Keratinocyte (primary cell): ENCODE data around the gene ELOF1. TPM values are rescaled to one million over a fixed set of nuclear protein-coding genes. Genes with fewer than 3 reads are reported as not detected.
A peak's percentile ranks its signal among the peaks of the same experiment; 100 is the strongest.

Experiments used
- DNase-seq: peaks from one replicate; pipeline ENCODE4 v3.0.0-alpha.2; 2011; ENCODE audit warnings: low read depth, missing footprints, low spot score
- FAIRE-seq: peaks from 2 replicates; lab custom pipeline; 2011; peaks lifted over from hg19 to GRCh38; lab: Jason Lieb, UNC
- H2AFZ ChIP-seq: 2 replicates; pipeline ENCODE4 v1.6.0; 2012; ENCODE audit warnings: low read length, control low read depth, inconsistent platforms; ENCODE audit not compliant: control insufficient read depth
- H3K27ac ChIP-seq: 2 replicates; pipeline ENCODE4 v1.5.1; 2011; ENCODE audit warnings: low read length; ENCODE audit not compliant: control insufficient read depth, insufficient read depth
- H3K27me3 ChIP-seq: 3 replicates; pipeline ENCODE4 v1.6.0; 2011; ENCODE audit warnings: low read length; ENCODE audit not compliant: control insufficient read depth, insufficient read depth; ENCODE audit errors: extremely low read depth
- H3K36me3 ChIP-seq, 2 experiments: 2 replicates in 1 of 2; 3 replicates in 1 of 2; pipeline ENCODE4 v1.5.1; 2011; ENCODE audit warnings: low read length in 2 of 2, mild to moderate bottlenecking in 1 of 2; ENCODE audit not compliant: control insufficient read depth in 2 of 2, insufficient read depth in 2 of 2; ENCODE audit errors: extremely low read depth in 1 of 2
- H3K4me1 ChIP-seq: 3 replicates; pipeline ENCODE4 v1.5.1; 2011; ENCODE audit warnings: low read length; ENCODE audit not compliant: control insufficient read depth, insufficient read depth; ENCODE audit errors: extremely low read depth
- H3K4me2 ChIP-seq: 3 replicates; pipeline ENCODE4 v1.6.0; 2011; ENCODE audit warnings: low read depth, low read length; ENCODE audit not compliant: control insufficient read depth, insufficient read depth; ENCODE audit errors: extremely low read depth
- H3K4me3 ChIP-seq, 3 experiments: fragments of 200-600 bp in 1 of 3; sonication (generic) in 1 of 3; 2 replicates in 2 of 3; 3 replicates in 1 of 3; pipeline ENCODE4 v1.5.1; 2011 to 2016; ENCODE audit warnings: low read length in 3 of 3, mild to moderate bottlenecking in 3 of 3, control low read depth in 2 of 3, inconsistent platforms in 1 of 3, low read depth in 1 of 3, mixed read lengths in 1 of 3, mixed run types in 1 of 3, moderate library complexity in 1 of 3; ENCODE audit not compliant: control insufficient read depth in 2 of 3, insufficient read depth in 2 of 3; ENCODE audit errors: extremely low read depth in 1 of 3
- H3K79me2 ChIP-seq: 2 replicates; pipeline ENCODE4 v1.6.0; 2012; ENCODE audit warnings: low read length; ENCODE audit not compliant: control insufficient read depth, insufficient read depth
- H3K9ac ChIP-seq: 3 replicates; pipeline ENCODE4 v1.6.0; 2011; ENCODE audit warnings: low read length; ENCODE audit not compliant: control insufficient read depth, insufficient read depth; ENCODE audit errors: extremely low read depth
- H3K9me1 ChIP-seq: 3 replicates; pipeline ENCODE4 v1.6.0; 2011; ENCODE audit warnings: low read length; ENCODE audit not compliant: control insufficient read depth, insufficient read depth; ENCODE audit errors: extremely low read depth
- H3K9me3 ChIP-seq: 2 replicates; pipeline ENCODE4 v1.5.1; 2012; ENCODE audit warnings: low read depth, low read length; ENCODE audit not compliant: control insufficient read depth
- H4K20me1 ChIP-seq: 3 replicates; pipeline ENCODE4 v1.6.0; 2011; ENCODE audit warnings: low read length; ENCODE audit not compliant: control insufficient read depth, insufficient read depth; ENCODE audit errors: extremely low read depth
- EZH2 ChIP-seq: IDR thresholded peaks from one replicate; pipeline ENCODE4 v1.6.1; 2012; ENCODE audit warnings: inconsistent platforms, mild to moderate bottlenecking, low read length, moderate library complexity
- dilution Hi-C: fragments of 300-500 bp; cut with MboI; formaldehyde crosslinking; loops from one replicate; pipeline ENCODE4 v1.7.0; 2020; ENCODE audit warnings: low sequenced_read_pairs; ENCODE audit not compliant: extremely low pct_ligation_motif_present
- polyA plus RNA-seq, 5 experiments: library from polyadenylated mRNA; depleted of rRNA in 3 of 5; stranded (reverse) in 3 of 5; stranded (forward) in 1 of 5; unstranded in 1 of 5; fragments of >200 nt; gene quantifications; 1 replicate in 1 of 5; 2 replicates in 3 of 5; 3 replicates in 1 of 5; pipeline versions ENCODE4 v1.2.1 to v1.2.3, GENCODE V29; 2011 to 2012; ENCODE audit warnings: missing spikeins in 2 of 5, low read depth in 1 of 5, low replicate concordance in 1 of 5
- TF ChIP-seq, protein P1 (sequence below), 3 experiments: IDR thresholded peaks in 1 of 3; conservative IDR thresholded peaks in 1 of 3; optimal IDR thresholded peaks in 1 of 3; 2 replicates in 2 of 3; 3 replicates in 1 of 3; pipeline versions ENCODE3 to v1.5.1; 2011; ENCODE audit warnings: low read length in 3 of 3, mild to moderate bottlenecking in 3 of 3, moderate library complexity in 2 of 3, control low read depth in 1 of 3, inconsistent platforms in 1 of 3; ENCODE audit not compliant: insufficient read depth in 2 of 3; ENCODE audit errors: extremely low read depth in 1 of 3

The ELOF1 gene
- polyA plus RNA-seq, 1 donor (not counting 4 experiments of a cell fraction or from before 2014, with no cell fraction given), result 45.3 TPM

- DNase-seq (no peak), FAIRE-seq (peak; percentile 17)
- dilution Hi-C loops, result no loop called here
- peak overlapping the region; percentile 86 for H3K9ac ChIP-seq
- peak overlapping the region; percentile 69 to 81 (median 73) for H3K4me3 ChIP-seq
- H3K79me2 ChIP-seq, result no peaks in the 10 kb centered on the region
- H4K20me1 ChIP-seq, result no peaks in the 10 kb centered on the region
- TF ChIP-seq, protein P1, sequence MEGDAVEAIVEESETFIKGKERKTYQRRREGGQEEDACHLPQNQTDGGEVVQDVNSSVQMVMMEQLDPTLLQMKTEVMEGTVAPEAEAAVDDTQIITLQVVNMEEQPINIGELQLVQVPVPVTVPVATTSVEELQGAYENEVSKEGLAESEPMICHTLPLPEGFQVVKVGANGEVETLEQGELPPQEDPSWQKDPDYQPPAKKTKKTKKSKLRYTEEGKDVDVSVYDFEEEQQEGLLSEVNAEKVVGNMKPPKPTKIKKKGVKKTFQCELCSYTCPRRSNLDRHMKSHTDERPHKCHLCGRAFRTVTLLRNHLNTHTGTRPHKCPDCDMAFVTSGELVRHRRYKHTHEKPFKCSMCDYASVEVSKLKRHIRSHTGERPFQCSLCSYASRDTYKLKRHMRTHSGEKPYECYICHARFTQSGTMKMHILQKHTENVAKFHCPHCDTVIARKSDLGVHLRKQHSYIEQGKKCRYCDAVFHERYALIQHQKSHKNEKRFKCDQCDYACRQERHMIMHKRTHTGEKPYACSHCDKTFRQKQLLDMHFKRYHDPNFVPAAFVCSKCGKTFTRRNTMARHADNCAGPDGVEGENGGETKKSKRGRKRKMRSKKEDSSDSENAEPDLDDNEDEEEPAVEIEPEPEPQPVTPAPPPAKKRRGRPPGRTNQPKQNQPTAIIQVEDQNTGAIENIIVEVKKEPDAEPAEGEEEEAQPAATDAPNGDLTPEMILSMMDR (optimal IDR thresholded peaks at IDR 0.05 in 1 of 3, IDR thresholded peaks at IDR 0.05 in 1 of 3, conservative IDR thresholded peaks at IDR 0.05 in 1 of 3; ENCODE audit: extremely low read depth in 1 of 3, insufficient read depth in 2 of 3, low read length in 3 of 3), result no peak
- no peak for TF ChIP-seq EZH2
- H3K9me1 ChIP-seq, result no peaks in the 10 kb centered on the region
- peak overlapping the region; percentile 95 for H2AFZ ChIP-seq
- peaks cover 9% of the 10 kb centered on the region for H3K4me1 ChIP-seq
- H3K27me3 ChIP-seq, result no peaks in the 10 kb centered on the region
- peaks cover 0 to 2% of the 10 kb centered on the region in 2 experiments for H3K36me3 ChIP-seq
- H3K27ac ChIP-seq, result peak overlapping the region; percentile 78
- H3K9me3 ChIP-seq, result no peaks in the 10 kb centered on the region
- peak overlapping the region; percentile 93 for H3K4me2 ChIP-seq
Observed at GRCh38 chr19:11506101-11506555, 52.9 kb downstream of the ELOF1 start.

DNA sequence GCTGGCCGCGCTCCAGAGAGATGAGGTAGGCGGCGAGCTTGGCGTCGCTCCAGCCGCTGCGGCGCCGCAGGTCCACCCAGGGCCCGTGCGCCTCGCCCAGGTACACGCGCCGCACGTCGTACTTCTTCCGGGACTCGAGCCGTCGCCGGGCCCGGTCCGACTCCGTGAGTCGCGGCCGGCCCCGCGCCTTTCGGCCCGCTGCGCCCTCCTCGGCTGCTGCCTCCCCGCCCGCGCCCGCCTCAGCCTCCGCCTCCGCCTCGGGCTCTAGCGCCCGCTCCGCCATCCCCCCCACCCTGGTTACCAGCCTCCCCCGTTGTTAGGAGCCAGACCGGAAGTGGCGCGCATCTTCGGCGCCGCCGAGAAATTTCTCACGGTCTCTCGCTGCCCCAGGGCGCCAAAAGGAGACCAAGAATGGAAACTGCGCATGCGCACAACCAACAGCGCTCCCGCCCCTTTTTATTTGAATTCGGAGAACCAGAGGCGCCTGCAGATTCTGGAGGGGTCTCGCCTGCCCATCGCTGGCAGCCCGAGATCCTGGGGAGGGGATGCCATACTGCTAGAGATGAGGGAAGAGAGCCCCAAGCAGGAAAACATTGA lies 53.4 kb downstream of the ELOF1 start, which contains the start of gene ZNF653:
Gene ZNF653 (minus strand): TSS at position 336 of the 597 bp plus-strand sequence. CDS start 53 bp downstream, at position 283.
- peaks cover 9% of the 10 kb centered on the region for H3K4me1 ChIP-seq
- FAIRE-seq (peak; percentile 67), DNase-seq (peak; percentile 62)
- H3K9ac ChIP-seq, result peak within 1 kb of the TSS; percentile 86
- no peaks in the 10 kb centered on the region for H4K20me1 ChIP-seq
- peak within 1 kb of the TSS; percentile 93 for H3K4me2 ChIP-seq
- TF ChIP-seq EZH2, result no peak
- TF ChIP-seq, protein P1 (optimal IDR thresholded peaks at IDR 0.05 in 1 of 3, IDR thresholded peaks at IDR 0.05 in 1 of 3, conservative IDR thresholded peaks at IDR 0.05 in 1 of 3; ENCODE audit: extremely low read depth in 1 of 3, insufficient read depth in 2 of 3, low read length in 3 of 3), result no peak
- H2AFZ ChIP-seq, result peak within 1 kb of the TSS; percentile 95
- H3K27me3 ChIP-seq, result no peaks in the 10 kb centered on the region
- no peaks in the 10 kb centered on the region for H3K9me3 ChIP-seq
- dilution Hi-C loops, result no loop called here
- H3K79me2 ChIP-seq, result no peaks in the 10 kb centered on the region
- H3K9me1 ChIP-seq, result no peaks in the 10 kb centered on the region
- peak within 1 kb of the TSS; percentile 78 for H3K27ac ChIP-seq
- peak within 1 kb of the TSS; percentile 69 to 81 (median 73) for H3K4me3 ChIP-seq
- peaks cover 0 to 2% of the 10 kb centered on the region in 2 experiments for H3K36me3 ChIP-seq
